ENCODE results near the gene UIMC1.

UIMC1 gene

GRCh38 chr5:176941951-176942350 is 64.6 kb downstream of the UIMC1 start:
- Histone ChIP-seq H3K4me1 (no peaks in the 10 kb centered on the region), H3K4me3 (ENCODE audit: low read depth, low read length) (no peak overlapping the region), H3K27me3 (no peaks in the 10 kb centered on the region), H3K36me3 (peaks cover 48% of the 10 kb centered on the region), H3K9me3 (no peaks in the 10 kb centered on the region)
- no peak for DNase-seq
- TF ChIP-seq, protein P1, sequence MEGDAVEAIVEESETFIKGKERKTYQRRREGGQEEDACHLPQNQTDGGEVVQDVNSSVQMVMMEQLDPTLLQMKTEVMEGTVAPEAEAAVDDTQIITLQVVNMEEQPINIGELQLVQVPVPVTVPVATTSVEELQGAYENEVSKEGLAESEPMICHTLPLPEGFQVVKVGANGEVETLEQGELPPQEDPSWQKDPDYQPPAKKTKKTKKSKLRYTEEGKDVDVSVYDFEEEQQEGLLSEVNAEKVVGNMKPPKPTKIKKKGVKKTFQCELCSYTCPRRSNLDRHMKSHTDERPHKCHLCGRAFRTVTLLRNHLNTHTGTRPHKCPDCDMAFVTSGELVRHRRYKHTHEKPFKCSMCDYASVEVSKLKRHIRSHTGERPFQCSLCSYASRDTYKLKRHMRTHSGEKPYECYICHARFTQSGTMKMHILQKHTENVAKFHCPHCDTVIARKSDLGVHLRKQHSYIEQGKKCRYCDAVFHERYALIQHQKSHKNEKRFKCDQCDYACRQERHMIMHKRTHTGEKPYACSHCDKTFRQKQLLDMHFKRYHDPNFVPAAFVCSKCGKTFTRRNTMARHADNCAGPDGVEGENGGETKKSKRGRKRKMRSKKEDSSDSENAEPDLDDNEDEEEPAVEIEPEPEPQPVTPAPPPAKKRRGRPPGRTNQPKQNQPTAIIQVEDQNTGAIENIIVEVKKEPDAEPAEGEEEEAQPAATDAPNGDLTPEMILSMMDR (IDR thresholded peaks at IDR 0.05; ENCODE audit: low read depth, low read length) = no peak

DNA sequence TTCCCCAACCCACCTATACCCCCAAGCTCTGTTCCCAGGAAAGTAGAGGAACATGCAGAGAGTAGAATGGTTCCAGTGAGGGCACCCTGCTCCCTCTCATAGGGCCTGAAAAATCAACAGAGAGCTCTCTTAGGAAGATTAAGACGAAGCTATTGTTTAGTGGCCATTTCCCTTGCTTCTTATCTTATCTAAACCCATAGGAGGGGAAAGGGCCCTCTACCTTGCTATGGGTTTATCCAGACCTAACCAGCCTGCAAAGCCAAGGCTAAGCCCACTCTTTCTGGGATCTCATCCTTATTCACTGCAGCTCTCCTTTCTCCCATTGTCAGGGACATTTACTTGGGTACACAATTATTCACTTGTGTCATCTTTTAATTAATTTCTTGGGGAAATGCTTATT is 68.1 kb downstream of the UIMC1 start:
- Histone ChIP-seq H3K36me3 (peaks cover 36% of the 10 kb centered on the region), H3K4me1 (peaks cover 7% of the 10 kb centered on the region; the same call in 1 of the 2 replicates), H3K4me3 (ENCODE audit: low read depth, low read length) (no peak overlapping the region), H3K9me3 (no peaks in the 10 kb centered on the region), H3K27me3 (no peaks in the 10 kb centered on the region)
- TF ChIP-seq, protein P1 (IDR thresholded peaks at IDR 0.05; ENCODE audit: low read depth, low read length) = no peak
- DNase-seq = no peak

- peaks cover 7% of the 10 kb centered on the region; the same call in 1 of the 2 replicates for H3K4me1 ChIP-seq
- H3K4me3 ChIP-seq (ENCODE audit: low read depth, low read length) = no peak overlapping the region
- no peaks in the 10 kb centered on the region for H3K27me3 ChIP-seq
- DNase-seq = no peak
- peaks cover 16% of the 10 kb centered on the region for H3K36me3 ChIP-seq
- H3K9me3 ChIP-seq = no peaks in the 10 kb centered on the region
- TF ChIP-seq, protein P1 (IDR thresholded peaks at IDR 0.05; ENCODE audit: low read depth, low read length) = no peak
Observed at GRCh38 chr5:176935017-176935416, 71.6 kb downstream of the UIMC1 start.

DNA sequence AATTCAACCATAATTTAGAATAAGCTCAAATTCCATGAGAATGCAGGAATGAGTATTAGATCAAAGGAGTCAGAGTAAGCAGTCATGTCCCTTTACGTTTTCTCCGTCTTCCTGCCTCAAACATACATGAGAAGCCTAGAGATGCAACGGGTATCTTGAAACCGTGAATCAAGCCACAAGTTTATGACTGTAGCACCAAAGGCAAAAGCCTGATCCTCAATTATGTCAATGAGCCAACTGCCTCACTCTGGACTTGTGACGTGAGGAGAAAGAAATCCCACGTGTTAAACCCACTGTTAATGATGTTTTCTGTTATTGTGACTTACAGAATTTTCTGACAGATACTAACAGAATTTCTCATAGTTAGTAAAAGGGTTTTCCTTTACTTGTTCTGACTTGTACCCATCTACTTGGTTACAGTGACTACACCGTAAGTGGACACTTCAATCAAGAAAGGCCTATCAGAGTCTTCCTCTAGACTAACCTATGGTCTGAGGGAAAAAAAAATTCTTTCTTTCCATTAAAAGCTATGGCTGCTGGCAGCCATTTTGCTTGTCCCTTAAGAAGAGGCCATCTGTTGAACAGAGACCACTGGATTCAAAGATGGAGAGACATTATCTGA is 72.2 kb downstream of the UIMC1 start:
- Histone ChIP-seq H3K9me3 (no peaks in the 10 kb centered on the region), H3K4me3 (ENCODE audit: low read depth, low read length) (no peak overlapping the region), H3K4me1 (peaks cover 7% of the 10 kb centered on the region; the same call in 1 of the 2 replicates), H3K27me3 (no peaks in the 10 kb centered on the region), H3K36me3 (peaks cover 10% of the 10 kb centered on the region)
- TF ChIP-seq, protein P1 (IDR thresholded peaks at IDR 0.05; ENCODE audit: low read depth, low read length) = no peak
- DNase-seq = no peak

GRCh38 chr5:176929654-176930053 is 76.9 kb downstream of the UIMC1 start:
- H3K36me3 ChIP-seq = peaks cover 6% of the 10 kb centered on the region
- H3K4me3 ChIP-seq (ENCODE audit: low read depth, low read length) = no peak overlapping the region
- no peaks in the 10 kb centered on the region for H3K27me3 ChIP-seq
- DNase-seq = no peak
- H3K4me1 ChIP-seq = no peaks in the 10 kb centered on the region
- TF ChIP-seq, protein P1 (IDR thresholded peaks at IDR 0.05; ENCODE audit: low read depth, low read length) = no peak
- no peaks in the 10 kb centered on the region for H3K9me3 ChIP-seq

DNA sequence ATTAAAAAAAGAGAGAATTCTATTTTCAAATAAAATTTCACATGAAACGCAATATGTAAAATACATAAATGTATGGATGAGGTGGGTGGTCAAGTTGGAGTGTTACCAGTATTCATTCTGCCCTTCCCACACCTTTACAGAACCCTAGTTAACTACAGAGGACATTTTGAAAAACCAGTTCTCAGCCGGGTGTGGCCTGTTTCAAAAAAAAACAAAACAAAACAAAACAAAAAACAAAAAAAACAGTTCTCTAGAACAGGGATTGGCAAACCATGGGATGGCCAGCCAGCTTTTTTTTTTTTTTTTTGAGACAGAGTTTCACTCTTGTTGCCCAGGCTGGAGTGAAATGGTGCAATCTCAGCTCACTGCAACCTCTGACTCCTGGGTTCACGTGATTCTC is 79.0 kb downstream of the UIMC1 start:
- H3K9me3 ChIP-seq = no peaks in the 10 kb centered on the region
- peaks cover 6% of the 10 kb centered on the region for H3K36me3 ChIP-seq
- TF ChIP-seq, protein P1 (IDR thresholded peaks at IDR 0.05; ENCODE audit: low read depth, low read length) = no peak
- DNase-seq = no peak
- no peaks in the 10 kb centered on the region for H3K4me1 ChIP-seq
- H3K27me3 ChIP-seq = no peaks in the 10 kb centered on the region
- no peak overlapping the region for H3K4me3 ChIP-seq (ENCODE audit: low read depth, low read length)

Measured in BE2C (cell line).